ENCODE measurements around the gene BDH1.
A peak's percentile ranks its signal among the peaks of the same experiment; 100 is the strongest.
"Not testable (repeated sequence)": the region's sequence is repeated elsewhere in the genome, so short reads cannot be mapped to it uniquely, and the experiment has no call there.

The BDH1 gene

GRCh38 chr3:197520311-197521276 lies 35.2 kb downstream of the BDH1 start:
- DNase-seq = no peak

DNA sequence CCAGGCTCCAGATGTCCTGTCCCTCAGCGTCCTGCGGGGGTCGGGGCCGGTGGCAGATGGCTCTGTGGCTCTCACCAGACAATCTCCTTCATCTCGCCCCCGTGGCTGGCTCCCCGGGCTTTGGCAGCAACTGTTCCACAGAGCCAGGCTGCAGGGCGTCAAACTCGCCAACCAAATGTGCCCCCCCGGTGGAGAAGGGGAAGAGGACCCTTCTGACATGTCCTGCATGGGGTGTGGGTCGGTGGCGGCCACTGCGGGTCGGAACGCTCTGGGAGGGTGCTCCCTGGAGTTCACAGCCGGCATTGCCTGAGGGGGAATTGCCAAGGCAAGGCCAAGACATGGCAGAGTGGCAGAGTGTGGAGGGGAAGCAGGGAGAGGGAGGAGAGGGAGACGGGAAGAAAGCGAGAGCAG lies 36.0 kb downstream of the BDH1 start:
- no peak for DNase-seq

DNA sequence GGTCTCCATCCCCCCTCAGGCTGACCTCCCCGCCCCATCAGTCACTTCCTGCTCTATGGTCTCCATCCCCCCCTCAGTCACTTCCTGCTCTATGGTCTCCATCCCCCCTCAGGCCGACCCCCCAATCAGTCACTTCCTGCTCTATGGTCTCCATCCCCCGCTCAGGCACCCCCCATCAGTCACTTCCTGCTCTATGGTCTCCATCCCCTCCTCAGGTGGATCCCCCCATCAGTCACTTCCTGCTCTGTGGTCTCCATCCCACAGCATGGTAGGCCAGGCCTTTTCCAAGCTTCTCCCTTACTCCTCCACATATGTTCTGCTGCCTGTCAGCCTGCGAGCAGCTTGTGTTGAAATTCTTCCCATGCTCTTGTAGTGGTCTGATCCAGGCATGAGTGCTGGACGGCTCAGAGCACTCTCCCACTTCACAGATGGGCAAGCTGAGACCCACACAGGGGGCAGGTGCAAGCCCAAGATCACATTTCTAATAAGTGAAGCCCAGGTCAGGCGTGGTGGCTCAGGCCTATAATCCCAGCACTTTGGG lies 36.8 kb downstream of the BDH1 start:
- DNase-seq = no peak

- DNase-seq = not testable (repeated sequence)
Observed at GRCh38 chr3:197517922-197518683, 37.7 kb downstream of the BDH1 start.

DNA sequence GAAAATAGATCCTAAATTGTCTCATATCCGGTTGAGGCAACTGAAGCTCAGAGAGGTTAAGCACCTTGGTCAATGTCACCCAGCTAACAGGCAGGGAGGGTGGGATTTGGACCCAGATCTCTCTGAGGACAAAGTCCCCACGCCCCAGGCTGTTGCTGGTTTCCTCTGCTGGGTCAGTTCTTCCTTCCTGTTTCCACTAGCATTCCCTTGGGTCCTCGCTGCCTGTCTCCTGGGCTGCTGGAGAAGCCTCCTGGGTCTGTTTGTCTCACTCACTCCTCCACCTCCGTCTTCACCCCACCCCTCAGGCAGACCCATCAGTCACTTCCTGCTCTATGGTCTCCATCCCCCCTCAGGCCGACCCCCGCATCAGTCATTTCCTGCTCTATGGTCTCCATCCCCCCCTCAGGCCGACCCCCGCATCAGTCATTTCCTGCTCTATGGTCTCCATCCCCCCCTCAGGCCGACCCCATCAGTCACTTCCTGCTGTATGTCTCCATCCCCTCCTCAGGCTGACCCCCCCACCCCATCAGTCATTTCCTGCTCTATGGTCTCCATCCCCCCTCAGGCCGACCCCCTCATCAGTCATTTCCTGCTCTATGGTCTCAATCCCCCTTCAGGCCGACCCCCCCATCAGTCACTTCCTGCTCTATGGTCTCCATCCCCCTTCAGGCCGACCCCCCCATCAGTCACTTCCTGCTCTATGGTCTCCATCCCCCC lies 38.7 kb downstream of the BDH1 start:
- not testable (repeated sequence) for DNase-seq

DNA sequence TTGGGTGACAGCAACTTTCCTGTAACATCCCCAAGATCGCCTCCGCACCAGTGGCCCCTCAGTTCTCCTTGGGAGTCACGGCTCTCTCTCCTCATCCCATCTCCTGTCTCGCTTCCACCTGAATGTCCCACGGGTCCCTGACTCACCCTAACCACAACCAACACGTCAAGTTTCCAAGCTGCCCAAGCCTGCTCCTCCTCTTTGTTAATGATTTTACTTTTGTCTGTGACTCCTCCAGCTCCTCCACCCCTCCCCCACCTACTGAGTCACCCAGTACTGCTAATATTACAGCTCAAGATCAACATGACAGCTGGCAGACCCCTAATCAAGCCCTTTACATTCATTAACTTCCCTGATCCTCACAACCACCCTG lies 39.3 kb downstream of the BDH1 start:
- peak; percentile 54 for DNase-seq

DNA sequence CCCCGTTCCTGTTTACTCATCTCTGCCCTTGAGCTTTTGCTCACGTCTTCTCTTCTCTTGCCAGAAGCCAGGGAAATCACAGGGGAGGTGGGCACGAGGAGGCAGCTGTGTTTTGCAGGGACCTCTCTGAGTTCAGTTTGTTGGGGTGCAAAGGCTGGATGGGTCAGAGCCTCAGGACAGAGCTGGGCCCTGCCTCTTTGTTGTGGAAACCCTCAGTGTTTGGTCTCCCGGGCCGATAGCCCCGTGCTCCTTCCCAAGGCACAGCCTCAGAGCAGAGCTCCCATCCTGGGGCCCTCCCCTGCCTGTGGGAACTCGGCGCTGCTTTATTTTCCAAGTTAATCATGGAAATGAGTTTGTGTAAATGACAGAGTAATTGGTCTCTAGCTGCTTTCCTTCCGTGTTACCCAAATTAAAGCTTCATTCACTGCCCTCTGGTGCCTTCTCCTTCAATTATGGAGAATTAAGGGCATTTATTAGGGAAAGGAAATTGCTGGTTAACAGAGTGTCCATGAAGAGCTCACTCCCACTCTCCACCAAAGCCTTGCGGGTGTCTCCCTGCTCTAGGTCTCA lies 40.9 kb downstream of the BDH1 start:
- no peak for DNase-seq

DNA sequence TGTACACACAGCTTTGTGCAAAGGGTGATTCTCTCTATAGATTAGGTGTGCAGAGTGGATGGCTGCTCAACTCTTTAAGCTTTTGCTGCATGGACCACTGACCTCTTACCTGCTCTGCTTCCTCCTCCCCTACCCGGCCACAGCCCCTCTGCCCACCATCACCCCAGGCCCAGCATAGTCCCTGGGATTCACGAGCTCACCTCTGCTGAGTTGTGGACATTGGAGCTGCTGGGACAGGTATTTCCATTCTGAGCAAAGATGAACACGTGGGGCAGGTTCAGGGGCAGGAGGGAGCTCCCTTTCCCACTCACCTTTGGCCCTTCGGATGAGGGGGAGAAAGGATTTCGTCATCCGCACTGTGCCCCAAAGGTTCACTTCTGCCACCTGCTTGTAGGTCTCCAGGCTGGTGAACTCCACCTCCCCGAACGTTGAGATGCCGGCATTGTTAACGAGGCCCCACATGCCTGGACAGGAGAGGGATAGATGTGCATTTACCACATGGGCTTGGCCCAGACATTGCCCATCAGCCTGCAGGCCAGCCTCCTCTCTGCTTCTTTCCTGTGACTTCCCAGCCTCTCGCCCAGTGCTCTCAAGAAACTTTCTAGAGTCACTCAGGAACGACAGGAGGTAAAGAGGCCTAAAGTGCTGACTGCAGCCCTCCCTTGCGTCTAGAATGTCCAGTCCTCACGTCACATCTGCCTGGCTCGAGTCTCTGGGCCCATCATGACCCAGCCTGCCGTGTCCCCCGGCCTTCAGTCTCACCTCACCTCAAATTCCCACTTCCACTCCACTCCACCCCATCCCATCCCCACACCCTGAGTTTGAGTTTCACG lies 41.6 kb downstream of the BDH1 start:
- DNase-seq = no peak

DNA sequence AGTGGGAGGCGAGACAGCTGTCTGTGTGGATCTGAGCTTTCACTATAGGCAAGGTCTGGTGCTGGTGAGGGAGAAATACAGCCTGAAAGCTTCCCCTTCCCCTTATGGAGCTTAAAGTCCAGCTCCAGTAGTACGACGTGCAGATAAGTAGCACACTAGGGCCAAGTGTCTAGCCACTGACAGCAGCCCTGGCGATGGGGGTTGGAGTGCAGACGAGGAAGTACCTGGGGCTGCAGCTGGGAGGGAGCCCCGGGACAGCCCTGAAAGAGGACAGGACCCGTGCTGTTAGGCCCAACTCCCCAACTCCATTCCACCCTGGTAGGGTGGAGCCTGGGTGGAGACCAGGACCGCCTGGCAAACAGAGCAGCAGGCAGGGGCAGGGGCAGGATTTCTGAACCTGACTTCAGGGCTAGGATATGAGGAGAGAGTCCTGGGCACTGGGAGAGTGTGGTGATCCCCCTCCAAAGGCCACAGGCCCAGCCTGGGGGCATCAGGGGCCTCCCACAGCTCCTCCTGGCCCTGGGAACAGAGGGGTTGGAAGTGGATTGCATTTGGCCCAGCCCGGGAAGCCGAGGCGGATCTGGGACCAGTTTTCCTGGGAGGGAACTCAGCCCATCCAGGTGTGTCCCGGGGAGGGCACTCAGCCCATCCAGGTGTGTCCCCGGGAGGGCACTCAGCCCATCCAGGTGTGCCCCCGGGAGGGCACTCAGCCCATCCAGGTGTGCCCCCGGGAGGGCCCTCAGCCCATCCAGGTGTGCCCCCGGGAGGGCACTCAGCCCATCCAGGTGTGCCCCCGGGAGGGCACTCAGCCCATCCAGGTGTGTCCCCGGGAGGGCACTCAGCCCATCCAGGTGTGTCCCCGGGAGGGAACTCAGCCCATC lies 42.8 kb downstream of the BDH1 start:
- DNase-seq = no peak

DNA sequence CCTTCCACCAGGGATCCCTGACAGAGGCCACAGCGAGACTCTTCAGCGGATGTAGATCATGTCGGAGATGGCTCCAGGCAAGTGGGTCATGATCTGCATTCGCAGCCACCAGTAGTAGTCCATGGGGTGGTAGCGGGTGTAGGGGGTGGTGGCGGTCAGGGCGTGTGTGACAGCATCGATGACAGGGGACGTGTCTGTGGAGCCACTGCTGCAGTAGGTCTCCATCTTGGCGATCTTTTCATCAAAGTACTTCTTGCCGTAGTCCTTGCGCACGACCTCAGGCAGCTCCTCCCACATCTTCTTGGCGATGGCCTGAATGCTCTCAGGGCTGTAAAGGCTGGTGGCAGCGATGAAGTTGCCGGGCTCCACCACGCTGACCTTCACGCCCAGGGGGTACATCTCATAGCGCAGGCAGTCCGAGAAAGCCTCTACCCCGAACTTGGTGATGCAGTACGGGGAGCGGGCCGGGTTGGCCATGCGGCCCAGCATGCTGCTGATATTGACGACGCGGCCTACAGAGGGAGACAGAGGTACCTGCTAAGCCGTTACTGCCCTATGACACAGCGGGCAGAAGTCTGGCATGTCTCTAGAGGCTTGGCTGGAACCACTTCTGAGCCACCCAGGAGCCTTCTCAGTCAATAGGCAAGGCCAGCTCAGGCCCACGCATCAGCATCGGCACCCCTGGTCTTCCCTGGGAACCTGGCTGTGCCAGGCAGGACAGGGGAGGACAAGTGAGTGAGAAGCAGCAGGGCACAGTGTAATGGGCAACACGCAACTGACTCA lies 43.7 kb downstream of the BDH1 start:
- DNase-seq = no peak

- DNase-seq = no peak
Observed at GRCh38 chr3:197511130-197511529, 44.6 kb downstream of the BDH1 start.

- DNase-seq = no peak
Observed at GRCh38 chr3:197510642-197511018, 45.1 kb downstream of the BDH1 start.

- DNase-seq = no peak
Observed at GRCh38 chr3:197508924-197509775, 46.6 kb downstream of the BDH1 start.

GRCh38 chr3:197508461-197508860 lies 47.3 kb downstream of the BDH1 start:
- DNase-seq = no peak

DNA sequence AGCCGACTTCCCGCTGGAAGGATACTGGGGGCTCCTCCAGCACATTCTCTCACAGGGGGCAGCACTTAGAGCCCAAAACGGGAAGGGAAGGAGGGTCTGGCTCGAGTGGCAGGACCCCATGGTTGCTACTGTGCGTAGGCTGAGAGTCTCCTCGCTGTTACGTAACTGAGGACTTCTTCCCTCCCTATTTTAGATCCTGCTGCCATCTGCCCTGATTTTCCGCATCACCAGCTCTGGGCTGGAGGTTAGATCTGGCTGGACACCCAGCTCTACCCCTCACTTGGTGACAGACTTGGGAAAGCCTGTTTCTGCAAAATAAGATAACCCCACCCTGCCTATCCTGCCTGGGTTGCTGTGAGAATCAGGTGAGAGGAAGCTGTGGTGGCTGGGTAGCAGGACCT lies 47.7 kb downstream of the BDH1 start:
- DNase-seq = no peak

GRCh38 chr3:197507541-197507940 lies 48.2 kb downstream of the BDH1 start:
- no peak for DNase-seq

- DNase-seq = no peak
Observed at GRCh38 chr3:197507081-197507480, 48.7 kb downstream of the BDH1 start.

DNA sequence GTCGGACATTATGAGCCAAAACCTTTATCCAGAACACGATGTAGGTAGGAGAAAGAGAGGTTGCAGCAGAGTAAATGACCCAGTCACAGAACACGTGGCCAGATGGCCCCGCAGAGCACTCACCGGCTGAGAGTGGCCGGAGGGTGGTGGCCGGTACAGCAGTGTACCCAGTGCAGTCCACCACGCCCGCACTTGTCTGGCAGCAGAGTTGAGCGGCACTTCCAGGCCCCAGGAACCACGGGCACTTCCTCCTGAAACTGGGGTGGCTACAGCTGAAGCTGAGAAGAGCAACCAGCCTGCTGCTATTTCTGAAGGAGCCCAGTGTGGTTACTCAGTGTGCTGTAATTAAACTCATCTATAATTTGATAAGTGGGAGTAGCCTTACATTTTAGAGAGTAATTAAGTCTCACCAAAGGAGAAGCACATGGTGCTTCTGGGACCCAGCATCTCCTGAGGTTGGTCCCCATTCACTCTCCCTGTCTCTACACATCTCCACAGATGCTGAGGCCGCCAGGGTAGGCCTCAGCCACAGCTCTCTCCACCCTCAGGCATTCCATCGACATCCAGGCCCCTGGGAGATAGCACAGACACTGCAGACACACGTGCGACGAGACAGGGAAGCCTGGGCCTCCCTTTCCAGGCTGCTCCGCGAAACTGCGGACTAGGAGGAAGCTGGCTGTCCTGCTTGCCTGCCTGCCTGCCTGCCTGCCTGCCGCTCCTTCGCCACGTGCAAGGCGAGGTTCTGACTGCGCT lies 49.8 kb downstream of the BDH1 start:
- DNase-seq = no peak
